HL-60 (cell line): ENCODE data around the gene GRK6.
A peak's percentile ranks its signal among the peaks of the same experiment; 100 is the strongest.

ENCODE experiments used
- DNase-seq, 2 experiments: peaks; one replicate each; pipeline ENCODE4 v3.0.0-alpha.2; 2010 to 2020; ENCODE audit warnings: low read depth in 1 of 2, low spot score in 1 of 2
- H3K27ac ChIP-seq: fragments of 250-450 bp; sonication (Bioruptor Pico); replicated peaks from 2 replicates; pipeline ENCODE4 v1.5.1; 2020; ENCODE audit warnings: mild to moderate bottlenecking, moderate library complexity
- H3K27me3 ChIP-seq: fragments of 250-450 bp; sonication (Bioruptor Pico); 2 replicates; pipeline ENCODE4 v1.5.1; 2021; ENCODE audit warnings: mild to moderate bottlenecking, moderate library complexity; ENCODE audit not compliant: insufficient read depth, poor library complexity, severe bottlenecking
- H3K4me3 ChIP-seq: replicated peaks from 2 replicates; pipeline ENCODE4 v1.5.1; 2011; ENCODE audit warnings: mild to moderate bottlenecking, control low read depth, low read length; ENCODE audit not compliant: insufficient read depth
- GABPA ChIP-seq: IDR thresholded peaks from 2 replicates; pipeline ENCODE4 v1.6.1; 2012; ENCODE audit warnings: low read depth
- POLR2AphosphoS5 ChIP-seq: IDR thresholded peaks from 2 replicates; pipeline ENCODE4 v1.6.1; 2012; ENCODE audit warnings: low read depth
- SPI1 ChIP-seq: IDR thresholded peaks from 2 replicates; pipeline ENCODE4 v1.6.1; 2012; ENCODE audit warnings: low read depth, mild to moderate bottlenecking, borderline replicate concordance
- TF ChIP-seq, protein P1 (sequence below): IDR thresholded peaks from 2 replicates; pipeline ENCODE4 v1.6.1; 2012; ENCODE audit warnings: low read depth; ENCODE audit not compliant: insufficient replicate concordance
- TF ChIP-seq, protein P2 (sequence below): IDR thresholded peaks from one replicate; pipeline ENCODE4 v1.5.1; 2011; ENCODE audit warnings: low read length, control low read depth, inconsistent platforms; ENCODE audit not compliant: insufficient read depth

GRK6 gene

DNA sequence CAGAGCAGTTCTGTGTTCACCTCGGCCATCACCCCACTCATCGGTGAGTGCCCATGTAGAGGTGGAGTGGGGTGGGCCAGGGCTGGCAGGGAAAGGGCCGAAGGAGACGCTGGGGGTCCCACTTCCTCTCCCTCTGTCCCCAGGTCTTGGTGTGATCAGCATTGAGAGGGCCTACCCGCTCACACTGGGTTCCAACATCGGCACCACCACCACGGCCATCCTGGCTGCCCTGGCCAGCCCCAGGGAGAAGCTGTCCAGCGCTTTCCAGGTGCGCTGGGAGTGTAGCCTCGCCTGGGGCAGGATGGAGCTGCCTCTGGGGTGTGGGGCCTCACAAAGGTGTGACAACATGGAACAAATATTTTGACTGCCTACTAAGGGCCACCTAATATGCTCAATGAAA lies 29.7 kb upstream of the GRK6 start:
- TF ChIP-seq, protein P1, sequence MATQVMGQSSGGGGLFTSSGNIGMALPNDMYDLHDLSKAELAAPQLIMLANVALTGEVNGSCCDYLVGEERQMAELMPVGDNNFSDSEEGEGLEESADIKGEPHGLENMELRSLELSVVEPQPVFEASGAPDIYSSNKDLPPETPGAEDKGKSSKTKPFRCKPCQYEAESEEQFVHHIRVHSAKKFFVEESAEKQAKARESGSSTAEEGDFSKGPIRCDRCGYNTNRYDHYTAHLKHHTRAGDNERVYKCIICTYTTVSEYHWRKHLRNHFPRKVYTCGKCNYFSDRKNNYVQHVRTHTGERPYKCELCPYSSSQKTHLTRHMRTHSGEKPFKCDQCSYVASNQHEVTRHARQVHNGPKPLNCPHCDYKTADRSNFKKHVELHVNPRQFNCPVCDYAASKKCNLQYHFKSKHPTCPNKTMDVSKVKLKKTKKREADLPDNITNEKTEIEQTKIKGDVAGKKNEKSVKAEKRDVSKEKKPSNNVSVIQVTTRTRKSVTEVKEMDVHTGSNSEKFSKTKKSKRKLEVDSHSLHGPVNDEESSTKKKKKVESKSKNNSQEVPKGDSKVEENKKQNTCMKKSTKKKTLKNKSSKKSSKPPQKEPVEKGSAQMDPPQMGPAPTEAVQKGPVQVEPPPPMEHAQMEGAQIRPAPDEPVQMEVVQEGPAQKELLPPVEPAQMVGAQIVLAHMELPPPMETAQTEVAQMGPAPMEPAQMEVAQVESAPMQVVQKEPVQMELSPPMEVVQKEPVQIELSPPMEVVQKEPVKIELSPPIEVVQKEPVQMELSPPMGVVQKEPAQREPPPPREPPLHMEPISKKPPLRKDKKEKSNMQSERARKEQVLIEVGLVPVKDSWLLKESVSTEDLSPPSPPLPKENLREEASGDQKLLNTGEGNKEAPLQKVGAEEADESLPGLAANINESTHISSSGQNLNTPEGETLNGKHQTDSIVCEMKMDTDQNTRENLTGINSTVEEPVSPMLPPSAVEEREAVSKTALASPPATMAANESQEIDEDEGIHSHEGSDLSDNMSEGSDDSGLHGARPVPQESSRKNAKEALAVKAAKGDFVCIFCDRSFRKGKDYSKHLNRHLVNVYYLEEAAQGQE, result no peak
- TF ChIP-seq POLR2AphosphoS5, result no peak
- DNase-seq, result no peak
- Histone ChIP-seq H3K27ac (no peak overlapping the region), H3K4me3 (no peak overlapping the region), H3K27me3 (no peaks in the 10 kb centered on the region)

DNA sequence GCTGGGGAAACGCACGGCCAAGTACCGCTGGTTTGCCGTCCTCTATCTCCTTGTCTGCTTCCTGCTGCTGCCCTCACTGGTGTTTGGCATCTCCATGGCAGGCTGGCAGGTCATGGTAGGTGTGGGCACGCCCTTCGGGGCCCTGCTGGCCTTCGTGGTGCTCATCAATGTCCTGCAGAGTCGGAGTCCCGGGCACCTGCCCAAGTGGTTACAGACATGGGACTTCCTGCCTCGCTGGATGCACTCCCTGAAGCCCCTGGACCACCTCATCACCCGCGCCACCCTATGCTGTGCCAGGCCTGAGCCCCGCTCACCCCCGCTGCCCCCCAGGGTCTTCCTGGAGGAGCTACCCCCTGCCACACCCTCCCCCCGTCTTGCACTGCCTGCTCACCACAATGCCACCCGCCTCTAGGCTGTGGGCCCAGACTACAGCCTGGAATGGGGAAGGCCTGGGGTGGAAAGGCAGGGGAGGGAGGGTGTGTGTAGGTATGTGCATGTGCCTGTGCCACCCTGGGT lies 28.5 kb upstream of the GRK6 start:
- no peak for DNase-seq
- Histone ChIP-seq H3K27ac (no peak overlapping the region), H3K27me3 (no peaks in the 10 kb centered on the region), H3K4me3 (no peak overlapping the region)
- no peak for TF ChIP-seq POLR2AphosphoS5
- no peak for TF ChIP-seq GABPA
- no peak for TF ChIP-seq SPI1
- TF ChIP-seq, protein P2, sequence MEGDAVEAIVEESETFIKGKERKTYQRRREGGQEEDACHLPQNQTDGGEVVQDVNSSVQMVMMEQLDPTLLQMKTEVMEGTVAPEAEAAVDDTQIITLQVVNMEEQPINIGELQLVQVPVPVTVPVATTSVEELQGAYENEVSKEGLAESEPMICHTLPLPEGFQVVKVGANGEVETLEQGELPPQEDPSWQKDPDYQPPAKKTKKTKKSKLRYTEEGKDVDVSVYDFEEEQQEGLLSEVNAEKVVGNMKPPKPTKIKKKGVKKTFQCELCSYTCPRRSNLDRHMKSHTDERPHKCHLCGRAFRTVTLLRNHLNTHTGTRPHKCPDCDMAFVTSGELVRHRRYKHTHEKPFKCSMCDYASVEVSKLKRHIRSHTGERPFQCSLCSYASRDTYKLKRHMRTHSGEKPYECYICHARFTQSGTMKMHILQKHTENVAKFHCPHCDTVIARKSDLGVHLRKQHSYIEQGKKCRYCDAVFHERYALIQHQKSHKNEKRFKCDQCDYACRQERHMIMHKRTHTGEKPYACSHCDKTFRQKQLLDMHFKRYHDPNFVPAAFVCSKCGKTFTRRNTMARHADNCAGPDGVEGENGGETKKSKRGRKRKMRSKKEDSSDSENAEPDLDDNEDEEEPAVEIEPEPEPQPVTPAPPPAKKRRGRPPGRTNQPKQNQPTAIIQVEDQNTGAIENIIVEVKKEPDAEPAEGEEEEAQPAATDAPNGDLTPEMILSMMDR, result no peak

DNA sequence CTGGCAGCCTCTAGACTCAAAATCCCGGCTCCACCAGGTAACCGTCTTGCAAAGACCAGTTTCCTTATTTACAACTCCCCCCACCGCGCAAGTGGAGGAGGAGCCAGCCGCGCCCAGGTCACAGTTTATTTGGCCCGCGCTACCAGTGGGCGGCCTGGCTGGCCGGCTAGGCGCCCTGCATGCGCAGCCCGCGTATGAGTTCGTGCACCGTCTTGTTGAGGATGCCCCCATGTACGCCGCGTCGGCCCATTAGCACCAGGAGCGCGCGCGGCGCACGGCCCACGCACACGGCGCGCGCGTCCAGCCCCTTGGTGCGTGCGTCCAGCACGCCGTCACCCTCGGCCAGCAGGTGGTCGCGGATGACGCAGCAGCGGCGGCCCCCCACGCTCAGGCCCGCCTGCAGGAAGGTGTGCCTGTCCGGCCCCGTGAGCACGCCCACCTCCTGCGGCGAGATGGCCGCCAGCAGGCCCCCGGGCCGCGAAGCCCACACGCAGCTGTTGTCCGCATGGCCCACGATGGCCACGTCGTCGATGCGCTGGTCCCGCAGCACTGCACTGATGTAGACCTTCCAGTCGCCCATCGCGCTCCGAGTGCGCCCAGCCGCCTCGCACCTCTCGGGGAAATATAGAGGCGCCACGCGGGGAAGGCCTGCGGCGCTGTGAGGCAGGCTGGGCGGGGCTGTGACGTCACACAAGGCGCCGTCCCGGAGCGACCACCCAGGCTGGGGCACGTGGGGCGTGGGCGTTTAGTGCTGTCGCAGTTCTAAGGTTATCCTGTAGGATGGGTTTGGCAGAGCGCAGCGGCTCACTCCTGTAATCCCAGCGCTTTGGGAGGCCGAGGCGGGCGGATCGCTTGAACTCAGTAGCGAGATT lies 26.2 kb upstream of the GRK6 start, which contains the start of gene PFN3:
TSS of gene PFN3 (minus strand) at position 665 of the 872 bp plus-strand sequence. CDS start at position 580, 85 bp downstream.
- Histone ChIP-seq H3K4me3 (no peak within 1 kb of the TSS), H3K27ac (no peak within 1 kb of the TSS), H3K27me3 (no peaks in the 10 kb centered on the region)
- TF ChIP-seq SPI1 (no peak), GABPA (no peak), POLR2AphosphoS5 (no peak)
- TF ChIP-seq, protein P2, result no peak
- TF ChIP-seq, protein P1, result no peak
- DNase-seq, result no peak

DNA sequence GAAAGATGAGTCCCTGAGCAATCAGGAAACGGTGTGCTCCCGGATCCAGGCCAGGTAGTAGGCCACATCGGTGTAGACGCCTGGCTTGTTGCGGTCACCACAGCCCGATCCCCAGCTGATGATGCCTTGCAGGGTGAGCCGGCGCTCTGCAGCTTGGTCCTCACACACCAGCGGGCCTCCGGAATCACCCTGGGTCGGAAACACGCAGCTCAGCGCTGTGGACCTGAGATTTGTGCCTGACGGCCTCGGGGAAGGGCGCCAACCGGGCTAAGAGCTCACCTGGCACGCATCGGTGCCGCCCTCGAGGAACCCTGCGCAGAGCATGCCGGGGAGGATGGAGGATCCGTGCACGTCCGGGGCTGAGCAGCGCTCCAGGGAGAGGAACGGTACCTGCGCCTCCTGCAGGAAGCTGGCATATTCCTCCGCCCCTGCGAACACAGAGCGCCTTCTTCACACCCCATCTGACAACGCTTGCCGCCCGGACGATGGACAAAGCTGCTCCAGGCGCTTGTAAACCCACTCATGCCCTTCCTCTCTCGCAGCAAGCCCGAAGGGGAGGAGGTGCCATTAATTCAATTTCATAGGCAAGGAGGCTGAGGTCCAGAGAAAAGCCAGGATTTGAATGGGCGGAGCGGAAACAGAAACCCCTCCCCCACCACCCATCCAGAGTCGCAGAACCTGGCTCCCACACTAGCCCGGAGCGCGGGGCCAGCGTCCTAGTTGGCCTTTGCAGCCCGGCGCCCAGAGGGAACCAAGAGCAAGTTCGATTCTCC lies 24.0 kb upstream of the GRK6 start:
- DNase-seq, result peak in 1 of 2 experiments; percentile 58
- no peaks in the 10 kb centered on the region for H3K27me3 ChIP-seq
- TF ChIP-seq, protein P2, result peak; percentile 7
- TF ChIP-seq SPI1, result no peak
- peak overlapping the region; percentile 50 for H3K4me3 ChIP-seq
- H3K27ac ChIP-seq, result no peak overlapping the region
